SKM-1 treated with dmso at 0.1 percent for 144 hours (cell line): ENCODE data around the gene UCK1.

Experiments
- DNase-seq: peaks from one replicate; lab custom pipeline; 2025; ENCODE audit not compliant: unreplicated experiment; lab: John Stamatoyannopoulos, UW

The UCK1 gene

GRCh38 chr9:131496844-131497405 is 34.1 kb downstream of the UCK1 start:
- DNase-seq, result no peak

- DNase-seq, result no peak
Measured at GRCh38 chr9:131495785-131496184, 35.3 kb downstream of the UCK1 start.

GRCh38 chr9:131494296-131494870 is 36.7 kb downstream of the UCK1 start:
- no peak for DNase-seq

- no peak for DNase-seq
Measured at GRCh38 chr9:131492070-131492469, 39.0 kb downstream of the UCK1 start.

GRCh38 chr9:131491001-131491710 is 39.9 kb downstream of the UCK1 start:
- no peak for DNase-seq

GRCh38 chr9:131490514-131490913 is 40.5 kb downstream of the UCK1 start:
- no peak for DNase-seq

GRCh38 chr9:131487621-131488031 is 43.4 kb downstream of the UCK1 start:
- DNase-seq, result no peak

- DNase-seq, result no peak
Measured at GRCh38 chr9:131487001-131487400, 44.1 kb downstream of the UCK1 start.

- no peak for DNase-seq
Measured at GRCh38 chr9:131485728-131486422, 45.2 kb downstream of the UCK1 start.

GRCh38 chr9:131485206-131485605 is 45.9 kb downstream of the UCK1 start:
- DNase-seq, result no peak

GRCh38 chr9:131484560-131485185 is 46.4 kb downstream of the UCK1 start:
- DNase-seq, result no peak

- no peak for DNase-seq
Measured at GRCh38 chr9:131484051-131484445, 47.0 kb downstream of the UCK1 start.

GRCh38 chr9:131483319-131484050 is 47.6 kb downstream of the UCK1 start:
- no peak for DNase-seq

- no peak for DNase-seq
Measured at GRCh38 chr9:131482343-131483006, 48.6 kb downstream of the UCK1 start.

GRCh38 chr9:131481441-131482342 is 49.4 kb downstream of the UCK1 start:
- DNase-seq, result no peak

GRCh38 chr9:131480258-131480657 is 50.8 kb downstream of the UCK1 start:
- DNase-seq, result no peak

GRCh38 chr9:131478911-131479310 is 52.2 kb downstream of the UCK1 start:
- DNase-seq, result no peak

GRCh38 chr9:131478421-131478868 is 52.6 kb downstream of the UCK1 start:
- no peak for DNase-seq

- no peak for DNase-seq
Measured at GRCh38 chr9:131477816-131478419, 53.1 kb downstream of the UCK1 start.
